HepG2 (cell line): ENCODE measurements around the gene KDM8. TPM values are rescaled to one million over a fixed set of nuclear protein-coding genes. Genes with fewer than 3 reads are reported as not detected.

Experiments used
- ARHGAP35 ChIP-seq: sonication (generic); formaldehyde crosslinking; IDR thresholded peaks from 2 replicates; pipeline ENCODE4 v1.9.0; 2022; ENCODE audit warnings: mild to moderate bottlenecking, inconsistent platforms, moderate library complexity, missing genetic modification reagents, borderline replicate concordance
- CHD4 ChIP-seq: fragments of 200-600 bp; sonication (generic); IDR thresholded peaks from 2 replicates; pipeline ENCODE4 v1.7.0; 2017; ENCODE audit warnings: mild to moderate bottlenecking, low read length, borderline replicate concordance
- FOXC1 ChIP-seq: sonication (generic); formaldehyde crosslinking; IDR thresholded peaks from 2 replicates; pipeline ENCODE4 v1.8.0; 2022; ENCODE audit warnings: mild to moderate bottlenecking, missing genetic modification reagents, borderline replicate concordance
- FOXP4 ChIP-seq: sonication (generic); formaldehyde crosslinking; IDR thresholded peaks from 2 replicates; pipeline ENCODE4 v1.4.0; 2020; ENCODE audit warnings: missing genetic modification reagents
- HBP1 ChIP-seq: IDR thresholded peaks from 2 replicates; pipeline ENCODE4 v1.6.1; 2016; ENCODE audit warnings: low read depth, control low read depth
- MBNL3 ChIP-seq: fragments of 250-450 bp; sonication (Bioruptor Pico); conservative IDR thresholded peaks from 2 replicates; pipeline ENCODE4 v1.8.0; 2022; ENCODE audit warnings: mild to moderate bottlenecking, inconsistent platforms
- MEIS2 ChIP-seq: sonication (generic); formaldehyde crosslinking; IDR thresholded peaks from 2 replicates; pipeline ENCODE4 v1.9.0; 2021; ENCODE audit warnings: mild to moderate bottlenecking, missing genetic modification reagents
- NFE2 ChIP-seq: sonication (generic); formaldehyde crosslinking; IDR thresholded peaks from 2 replicates; pipeline ENCODE4 v1.4.0; 2020; ENCODE audit warnings: missing genetic modification reagents
- NPAS2 ChIP-seq: sonication (generic); formaldehyde crosslinking; IDR thresholded peaks from 2 replicates; pipeline ENCODE4 v1.8.0; 2022; ENCODE audit warnings: mild to moderate bottlenecking, missing genetic modification reagents, borderline replicate concordance
- PBX2 ChIP-seq: IDR thresholded peaks from 2 replicates; pipeline ENCODE4 v1.6.1; 2016; ENCODE audit warnings: control low read depth
- THAP9 ChIP-seq: sonication (generic); formaldehyde crosslinking; IDR thresholded peaks from 2 replicates; pipeline ENCODE4; 2020; ENCODE audit warnings: missing genetic modification reagents, mild to moderate bottlenecking, borderline replicate concordance
- USF2 ChIP-seq, 2 experiments: sonication (generic) in 1 of 2; formaldehyde crosslinking in 1 of 2; IDR thresholded peaks; 2 replicates each; pipeline versions ENCODE4 v1.5.1 to v1.6.1; 2011 to 2020; ENCODE audit warnings: borderline replicate concordance in 1 of 2, low read depth in 1 of 2, low read length in 1 of 2, mild to moderate bottlenecking in 1 of 2, missing genetic modification reagents in 1 of 2, moderate library complexity in 1 of 2
- ZBTB42 ChIP-seq: sonication (generic); formaldehyde crosslinking; IDR thresholded peaks from 2 replicates; pipeline ENCODE4 v1.5.0; 2020; ENCODE audit warnings: mild to moderate bottlenecking, missing genetic modification reagents
- ZC3H13 ChIP-seq: sonication (generic); formaldehyde crosslinking; IDR thresholded peaks from 2 replicates; pipeline ENCODE4 v1.8.1; 2023; ENCODE audit warnings: mild to moderate bottlenecking, missing genetic modification reagents, moderate library complexity
- ZNF546 ChIP-seq: sonication (generic); formaldehyde crosslinking; conservative IDR thresholded peaks from 2 replicates; pipeline ENCODE4 v1.8.1; 2023; ENCODE audit warnings: mild to moderate bottlenecking, missing genetic modification reagents
- ZNF564 ChIP-seq: sonication (generic); formaldehyde crosslinking; IDR thresholded peaks from 2 replicates; pipeline ENCODE4 v1.8.1; 2023; ENCODE audit warnings: mild to moderate bottlenecking, missing genetic modification reagents
- ZNF746 ChIP-seq: sonication (generic); formaldehyde crosslinking; IDR thresholded peaks from 2 replicates; pipeline ENCODE4 v1.8.0; 2022; ENCODE audit warnings: mild to moderate bottlenecking, missing genetic modification reagents
- ZNF83 ChIP-seq: sonication (generic); formaldehyde crosslinking; IDR thresholded peaks from 2 replicates; pipeline ENCODE4 v1.4.0; 2020; ENCODE audit warnings: missing genetic modification reagents, mild to moderate bottlenecking, borderline replicate concordance
- polyA plus RNA-seq, 8 experiments: library from polyadenylated mRNA; depleted of rRNA in 3 of 8; stranded (reverse) in 7 of 8; unstranded in 1 of 8; fragments of >200 nt; fragmentation: Illumina TruSeq in 4 of 8; extraction: Trizol in 4 of 8; gene quantifications; 2 replicates each; pipeline versions ENCODE4 v1.2.1 to v1.2.3, GENCODE V29; 2011 to 2016; ENCODE audit warnings: low read depth in 4 of 8, missing spikeins in 1 of 8, mixed read lengths in 1 of 8; ENCODE audit not compliant: insufficient read depth in 1 of 8
- total RNA-seq, 5 experiments: library from RNA; depleted of rRNA; stranded (reverse); fragments of >200 nt; fragmentation: Illumina TruSeq; extraction: Trizol; gene quantifications; 2 replicates each; pipeline ENCODE4 v1.2.3, GENCODE V29; 2016; ENCODE audit warnings: low read depth in 1 of 5

KDM8 gene
- total and polyA plus RNA-seq, 2 of the 13 experiments (the other 11 are each of a cell fraction or from before 2014, with no cell fraction given): 3.3 to 8.6 TPM

GRCh38 chr16:27269300-27270150, 66.2 kb downstream of the KDM8 start (continued):
- TF ChIP-seq HBP1 (CRISPR knock-in tag) (no peak), ZNF746 (CRISPR knock-in tag) (no peak), ZC3H13 (CRISPR knock-in tag) (no peak), NFE2 (CRISPR knock-in tag) (no peak), FOXC1 (no peak), ARHGAP35 (CRISPR knock-in tag) (no peak; the same call in 1 of the 2 replicates), THAP9 (no peak), PBX2 (CRISPR knock-in tag) (no peak), NPAS2 (no peak), FOXP4 (peak; percentile 62; the same call in 1 of the 2 replicates), ZNF564 (CRISPR knock-in tag) (no peak), ZNF83 (no peak), ZBTB42 (no peak; the same call in 1 of the 2 replicates), MBNL3 (CRISPR knock-in tag) (no peak), CHD4 (peak; percentile 93), ZNF546 (CRISPR knock-in tag) (no peak), USF2 (IDR thresholded peaks at IDR 0.05; ENCODE audit: low read depth, low read length) (no peak), USF2 (CRISPR knock-in tag; IDR thresholded peaks at IDR 0.05; ENCODE audit: borderline replicate concordance) (no peak), MEIS2 (CRISPR knock-in tag) (no peak)
